ENCODE results near the gene MPZL1.
A peak's percentile ranks its signal among the peaks of the same experiment; 100 is the strongest.

The MPZL1 gene

DNA sequence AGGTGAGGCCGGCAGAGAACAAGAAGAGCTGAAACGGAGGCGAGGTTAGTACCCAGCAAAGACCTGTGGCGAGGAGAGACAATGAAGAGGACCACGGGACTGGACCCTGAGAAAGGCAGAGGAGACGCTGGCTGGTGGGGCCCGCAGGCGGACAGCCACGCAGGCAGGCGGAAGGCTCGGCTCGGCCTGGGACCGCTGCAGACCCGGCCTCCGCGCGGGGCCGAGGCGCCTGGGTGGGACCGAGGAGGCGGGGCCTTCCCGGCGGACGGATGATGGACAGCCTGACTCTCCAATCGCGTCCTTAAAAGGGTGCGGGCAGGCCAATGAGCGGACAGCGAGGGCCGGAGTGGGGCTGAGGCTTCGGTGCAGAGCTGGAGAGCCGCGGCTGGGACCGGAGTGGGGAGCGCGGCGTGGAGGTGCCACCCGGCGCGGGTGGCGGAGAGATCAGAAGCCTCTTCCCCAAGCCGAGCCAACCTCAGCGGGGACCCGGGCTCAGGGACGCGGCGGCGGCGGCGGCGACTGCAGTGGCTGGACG is at the start of gene MPZL1:
Gene MPZL1, plus strand, starts transcription at position 366 of the 535 bp plus-strand sequence. CDS start 170 bp downstream, outside the sequence.
- peak; percentile 99 for DNase-seq (ENCODE audit: low spot score)

GRCh38 chr1:167672831-167673230 is 49.0 kb upstream of the MPZL1 start:
- DNase-seq (ENCODE audit: low spot score): no peak

DNA sequence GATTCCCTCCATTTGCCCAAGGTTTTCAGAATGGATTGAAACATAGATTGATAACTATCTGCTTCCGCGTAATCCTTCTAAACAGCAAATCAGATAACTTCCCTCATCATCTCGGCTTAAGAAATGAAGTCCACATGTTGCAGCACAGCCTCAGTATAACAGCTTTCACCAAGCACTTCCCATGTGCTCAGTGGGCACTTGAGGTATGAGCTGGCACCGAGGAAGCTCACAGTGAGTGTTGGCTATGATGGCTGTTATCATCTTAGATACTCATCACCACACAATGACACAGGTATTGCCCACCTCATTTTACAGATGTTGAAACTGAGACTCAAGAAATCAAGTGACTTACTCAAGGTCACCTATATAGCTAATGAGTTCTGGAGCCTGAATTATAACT is 48.5 kb upstream of the MPZL1 start:
- no peak for DNase-seq (ENCODE audit: low spot score)

DNA sequence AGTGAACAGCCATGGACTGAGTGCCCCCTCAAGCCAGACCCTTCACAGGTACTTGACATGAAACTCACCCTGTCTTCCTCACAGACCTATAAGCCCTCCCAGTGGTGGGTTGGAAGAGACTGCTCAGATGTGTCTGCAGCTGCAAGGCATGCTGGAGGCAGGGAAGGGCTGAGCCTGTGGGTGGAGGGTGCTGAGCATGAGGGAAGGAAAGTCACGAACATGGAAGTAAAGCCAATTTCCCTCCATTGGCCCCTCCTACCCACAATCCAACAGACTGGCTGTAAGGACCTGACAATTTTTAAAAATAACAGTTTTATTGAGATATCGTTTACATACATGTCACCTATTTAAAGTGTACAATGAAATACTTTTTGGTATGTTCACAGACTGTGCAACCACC is 47.6 kb upstream of the MPZL1 start:
- DNase-seq (ENCODE audit: low spot score): no peak

DNA sequence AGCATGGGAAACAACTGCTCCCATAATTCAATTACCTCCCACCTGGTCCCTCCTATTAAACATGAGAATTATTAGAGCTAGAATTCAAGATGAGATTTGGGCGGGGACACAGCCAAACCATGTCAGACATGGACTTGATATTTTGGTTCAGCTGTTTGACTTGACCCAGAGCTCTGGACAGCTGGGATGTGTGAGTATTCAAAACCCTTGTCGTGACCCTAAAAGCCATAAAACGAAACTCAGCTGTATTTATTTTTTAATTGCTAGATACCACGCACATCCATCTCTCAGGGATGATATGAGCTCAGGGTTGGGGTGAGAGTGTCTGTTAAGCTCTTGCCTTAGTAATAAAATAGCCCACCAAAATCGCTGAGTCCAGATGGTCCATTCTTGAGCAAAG is 46.3 kb upstream of the MPZL1 start:
- DNase-seq (ENCODE audit: low spot score): no peak

GRCh38 chr1:167676205-167676915 is 45.4 kb upstream of the MPZL1 start:
- DNase-seq (ENCODE audit: low spot score): no peak

GRCh38 chr1:167676916-167677848 is 44.6 kb upstream of the MPZL1 start:
- no peak for DNase-seq (ENCODE audit: low spot score)

DNA sequence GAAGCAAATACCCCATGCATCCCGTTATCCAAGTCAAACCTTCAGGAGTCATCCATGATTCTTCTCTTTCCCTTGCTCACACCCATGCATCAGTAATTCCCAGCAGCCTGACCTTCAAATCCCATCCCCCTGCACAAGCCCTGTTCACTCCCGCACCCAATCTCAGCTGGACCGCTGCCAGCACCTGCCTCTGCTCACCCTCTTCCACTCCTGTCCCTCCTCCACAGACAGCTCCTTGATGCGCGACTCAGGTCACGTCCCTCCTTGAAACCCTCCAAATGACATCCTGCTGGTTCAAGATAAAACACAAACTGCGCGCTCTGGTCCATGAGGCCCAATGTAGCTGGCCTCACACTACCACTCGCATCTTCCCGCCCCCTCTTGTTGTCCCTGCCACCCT is 43.4 kb upstream of the MPZL1 start:
- no peak for DNase-seq (ENCODE audit: low spot score)

- no peak for DNase-seq (ENCODE audit: low spot score)
Measured at GRCh38 chr1:167678838-167679237, 42.9 kb upstream of the MPZL1 start.

DNA sequence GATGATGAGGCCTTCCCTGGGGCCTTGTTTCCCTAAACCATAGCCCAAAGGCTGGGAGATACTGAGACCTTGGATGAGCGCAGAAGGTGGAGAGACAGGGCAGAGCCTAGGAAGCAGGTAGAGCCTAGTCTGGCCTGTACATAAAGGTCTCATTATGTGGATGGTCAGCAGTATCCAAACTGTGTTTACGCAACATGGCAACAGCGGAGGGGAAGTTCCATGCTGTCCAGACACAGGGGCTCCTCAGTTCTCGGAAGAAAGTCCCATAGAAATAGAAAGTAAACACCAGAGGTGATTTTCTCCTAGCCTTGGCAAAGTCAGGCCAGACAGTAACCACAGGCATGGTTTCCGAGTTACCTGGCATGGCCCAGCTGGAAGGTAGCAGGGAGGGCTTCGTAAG is 42.1 kb upstream of the MPZL1 start:
- no peak for DNase-seq (ENCODE audit: low spot score)

DNA sequence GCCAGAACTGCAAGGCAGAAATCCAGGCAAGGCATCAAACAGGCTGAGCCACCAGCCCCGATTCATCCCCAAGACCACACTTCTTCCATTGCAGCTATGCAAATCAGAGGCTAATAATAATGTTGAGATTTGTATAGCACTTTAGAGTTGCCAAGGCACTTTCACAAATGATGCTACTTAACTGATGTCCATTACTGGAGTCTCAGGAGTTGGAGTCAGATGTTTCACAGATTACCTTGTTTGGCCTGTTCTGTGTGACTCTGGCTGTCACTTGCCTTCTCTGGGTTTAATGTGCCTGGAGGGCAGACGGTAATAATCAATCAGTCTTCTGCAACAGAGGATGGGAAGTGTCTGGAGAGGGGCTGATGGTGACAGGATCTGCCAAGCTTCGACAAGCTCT is 40.8 kb upstream of the MPZL1 start:
- no peak for DNase-seq (ENCODE audit: low spot score)

- no peak for DNase-seq (ENCODE audit: low spot score)
Measured at GRCh38 chr1:167681451-167682098, 40.2 kb upstream of the MPZL1 start.

DNA sequence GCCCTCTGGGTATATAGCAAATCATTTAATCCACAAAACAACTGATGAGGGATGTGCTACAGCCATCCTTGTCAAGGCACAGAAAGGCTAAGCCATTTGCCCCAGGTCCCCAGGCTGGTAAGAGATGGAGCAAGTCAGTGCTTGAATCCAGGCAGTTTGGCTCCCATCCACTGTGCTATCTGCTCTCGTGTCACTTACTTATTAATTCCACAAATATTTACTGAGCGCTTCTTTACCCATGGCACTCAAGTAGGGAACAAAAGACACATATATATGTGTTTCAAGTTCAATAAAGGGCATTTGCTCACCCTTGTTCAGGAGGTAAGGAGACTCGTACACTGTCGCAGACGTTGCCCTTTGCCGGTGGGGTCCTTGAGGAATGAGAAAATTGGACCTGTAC is 38.6 kb upstream of the MPZL1 start:
- DNase-seq (ENCODE audit: low spot score): no peak

DNA sequence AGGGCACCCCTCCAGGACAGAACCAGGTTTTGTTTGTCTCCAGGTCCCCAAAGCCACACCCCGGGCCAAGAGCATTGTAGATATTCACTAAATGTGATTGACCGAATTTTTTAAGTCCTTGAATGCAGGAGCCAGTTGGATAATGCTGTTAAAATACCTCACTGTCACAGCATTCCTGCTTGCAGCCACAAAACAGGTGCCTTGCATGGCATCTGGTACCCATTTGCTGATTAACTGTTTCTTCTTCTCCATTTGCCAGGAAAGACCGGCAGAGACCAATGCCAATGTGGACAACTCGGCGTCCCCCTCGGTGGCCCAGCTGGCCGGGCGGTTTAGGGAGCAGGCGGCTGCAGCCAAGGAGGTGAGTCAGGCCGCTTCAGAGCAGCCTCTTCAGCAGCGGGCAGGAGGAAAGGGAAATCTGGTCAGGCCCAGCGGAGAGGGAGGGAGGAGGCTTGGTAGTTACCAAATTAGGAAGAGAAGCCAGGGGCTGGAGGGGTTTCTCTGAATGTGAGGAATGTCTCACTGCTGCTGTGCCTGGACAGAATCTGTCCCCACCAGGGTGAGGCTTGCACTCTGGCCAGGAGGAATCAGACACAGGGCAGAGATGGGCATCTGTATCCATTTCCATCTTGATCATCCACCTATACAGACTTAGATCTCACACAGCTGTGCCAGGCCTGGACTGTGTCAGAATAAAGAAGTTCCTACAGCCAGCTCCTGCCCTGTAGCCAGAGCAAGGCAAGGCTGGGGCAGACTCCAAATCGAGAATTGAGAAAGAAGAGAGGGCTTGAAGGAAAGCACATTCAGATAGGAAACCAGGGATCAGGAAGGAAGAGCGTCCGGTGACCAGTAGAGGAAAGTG is 37.9 kb upstream of the MPZL1 start:
- peak; percentile 70 for DNase-seq (ENCODE audit: low spot score)

GRCh38 chr1:167685844-167686243 is 35.9 kb upstream of the MPZL1 start:
- no peak for DNase-seq (ENCODE audit: low spot score)

- peak; percentile 73 for DNase-seq (ENCODE audit: low spot score)
Measured at GRCh38 chr1:167687919-167688519, 33.8 kb upstream of the MPZL1 start.

GRCh38 chr1:167689567-167689920 is 32.2 kb upstream of the MPZL1 start:
- no peak for DNase-seq (ENCODE audit: low spot score)

DNA sequence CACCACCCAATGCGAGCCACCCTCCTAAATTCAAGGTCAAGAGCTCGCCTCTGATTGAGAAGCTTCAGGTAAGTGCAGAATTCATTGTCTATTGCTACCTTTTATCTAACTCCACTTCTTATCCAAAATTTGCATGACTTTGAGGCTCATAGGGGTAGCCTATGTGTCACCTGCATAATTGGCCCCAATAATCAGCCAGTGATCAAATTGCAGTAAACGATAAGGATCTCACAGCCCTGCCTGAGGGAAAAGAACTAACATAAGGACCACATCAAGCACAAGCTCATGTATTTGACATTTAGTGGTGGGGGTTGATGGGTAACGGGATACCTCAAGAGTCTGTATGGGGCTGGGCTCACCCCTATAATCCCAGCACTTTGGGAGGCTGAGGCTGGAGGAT is 31.7 kb upstream of the MPZL1 start:
- no peak for DNase-seq (ENCODE audit: low spot score)

GRCh38 chr1:167693425-167694045 is 28.2 kb upstream of the MPZL1 start:
- DNase-seq (ENCODE audit: low spot score): no peak

- DNase-seq (ENCODE audit: low spot score): no peak
Measured at GRCh38 chr1:167694691-167695090, 27.1 kb upstream of the MPZL1 start.

GRCh38 chr1:167695147-167695546 is 26.6 kb upstream of the MPZL1 start:
- no peak for DNase-seq (ENCODE audit: low spot score)
